Measurements from ENCODE around the gene BCL2L12.
"Not testable (repeated sequence)": the region's sequence is repeated elsewhere in the genome, so short reads cannot be mapped to it uniquely, and the experiment has no call there.

DNA sequence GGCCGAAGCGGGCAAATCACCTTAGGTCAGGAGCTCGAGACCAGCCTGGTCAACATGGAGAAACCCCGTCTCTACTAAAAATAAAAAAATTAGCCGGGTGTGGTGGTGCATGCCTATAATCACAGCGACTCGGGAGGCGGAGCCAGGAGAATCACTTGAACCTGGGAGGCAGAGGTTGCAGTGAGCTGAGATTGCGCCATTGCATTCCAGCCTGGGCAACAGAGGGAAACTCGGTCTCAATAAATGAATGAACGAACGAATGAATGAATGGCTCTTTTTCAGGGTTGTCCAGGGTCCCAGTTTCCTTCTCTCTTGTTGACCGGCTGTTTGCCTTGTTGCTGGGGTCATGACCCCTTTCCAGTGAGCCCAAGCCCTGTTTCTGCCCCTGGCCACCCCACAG lies 47.9 kb upstream of the BCL2L12 start:
- not testable (repeated sequence) for TF ChIP-seq EZH2 (IDR thresholded peaks at IDR 0.05; ENCODE audit: borderline replicate concordance, low read length)
- TF ChIP-seq, protein P1, sequence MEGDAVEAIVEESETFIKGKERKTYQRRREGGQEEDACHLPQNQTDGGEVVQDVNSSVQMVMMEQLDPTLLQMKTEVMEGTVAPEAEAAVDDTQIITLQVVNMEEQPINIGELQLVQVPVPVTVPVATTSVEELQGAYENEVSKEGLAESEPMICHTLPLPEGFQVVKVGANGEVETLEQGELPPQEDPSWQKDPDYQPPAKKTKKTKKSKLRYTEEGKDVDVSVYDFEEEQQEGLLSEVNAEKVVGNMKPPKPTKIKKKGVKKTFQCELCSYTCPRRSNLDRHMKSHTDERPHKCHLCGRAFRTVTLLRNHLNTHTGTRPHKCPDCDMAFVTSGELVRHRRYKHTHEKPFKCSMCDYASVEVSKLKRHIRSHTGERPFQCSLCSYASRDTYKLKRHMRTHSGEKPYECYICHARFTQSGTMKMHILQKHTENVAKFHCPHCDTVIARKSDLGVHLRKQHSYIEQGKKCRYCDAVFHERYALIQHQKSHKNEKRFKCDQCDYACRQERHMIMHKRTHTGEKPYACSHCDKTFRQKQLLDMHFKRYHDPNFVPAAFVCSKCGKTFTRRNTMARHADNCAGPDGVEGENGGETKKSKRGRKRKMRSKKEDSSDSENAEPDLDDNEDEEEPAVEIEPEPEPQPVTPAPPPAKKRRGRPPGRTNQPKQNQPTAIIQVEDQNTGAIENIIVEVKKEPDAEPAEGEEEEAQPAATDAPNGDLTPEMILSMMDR (conservative IDR thresholded peaks at IDR 0.05 in 1 of 2, IDR thresholded peaks at IDR 0.05 in 1 of 2; ENCODE audit: extremely low read depth in 1 of 2, insufficient read depth in 1 of 2, low read depth in 1 of 2, low read length in 2 of 2) = not testable (repeated sequence)
